NCI-H2227 treated with DMSO at 0.1 percent for 48 hours (cell line): ENCODE results near the gene INPP5B.
"Not testable (repeated sequence)": the region's sequence is repeated elsewhere in the genome, so short reads cannot be mapped to it uniquely, and the experiment has no call there.

ENCODE experiments used
- DNase-seq: peaks from one replicate; lab custom pipeline; 2025; lab: John Stamatoyannopoulos, UW

The INPP5B gene

GRCh38 chr1:37948166-37948565 is 1.3 kb upstream of the INPP5B start:
- DNase-seq, result no peak

GRCh38 chr1:37947364-37947763 is 511 bp upstream of the INPP5B start:
- DNase-seq, result no peak

- DNase-seq, result no peak
Measured at GRCh38 chr1:37945743-37946702, 830 bp downstream of the INPP5B start.

- DNase-seq, result no peak
Measured at GRCh38 chr1:37945251-37945650, 1.6 kb downstream of the INPP5B start.

GRCh38 chr1:37944816-37945215 is 2.0 kb downstream of the INPP5B start:
- DNase-seq, result no peak

GRCh38 chr1:37944086-37944763 is 2.6 kb downstream of the INPP5B start:
- no peak for DNase-seq

DNA sequence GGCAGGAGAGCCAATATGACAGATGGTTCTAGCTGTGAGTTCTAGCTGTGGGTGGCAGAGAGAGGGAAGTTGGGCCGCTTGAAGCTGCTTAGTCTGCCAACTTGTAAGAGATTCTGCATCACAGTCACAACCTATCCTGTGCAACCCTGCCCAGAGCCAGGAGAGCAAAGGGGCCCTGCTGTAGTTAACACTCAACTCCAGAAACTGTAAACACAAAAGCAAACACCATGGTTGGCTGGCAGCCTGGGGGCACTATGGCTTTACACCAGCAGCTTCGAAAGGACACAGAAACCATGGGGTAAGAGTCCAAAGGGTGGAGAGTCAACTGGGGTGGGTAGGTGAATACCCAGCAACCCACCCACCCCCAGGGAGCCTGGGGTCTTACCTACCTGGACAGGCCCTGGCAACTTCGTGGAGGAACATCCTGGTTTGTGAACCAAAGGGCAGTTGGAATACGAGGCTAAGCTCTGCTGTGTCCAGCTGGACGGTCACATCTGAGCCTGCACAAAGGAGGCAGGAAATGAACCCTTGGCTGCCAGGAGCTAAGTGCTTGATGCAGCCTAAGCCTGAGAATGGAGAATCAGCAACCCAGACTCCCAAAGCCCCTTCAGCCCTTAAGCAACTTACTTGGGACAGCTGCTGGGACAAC is 6.4 kb downstream of the INPP5B start:
- DNase-seq, result no peak

- DNase-seq, result not testable (repeated sequence)
Measured at GRCh38 chr1:37936760-37937159, 10.1 kb downstream of the INPP5B start.

DNA sequence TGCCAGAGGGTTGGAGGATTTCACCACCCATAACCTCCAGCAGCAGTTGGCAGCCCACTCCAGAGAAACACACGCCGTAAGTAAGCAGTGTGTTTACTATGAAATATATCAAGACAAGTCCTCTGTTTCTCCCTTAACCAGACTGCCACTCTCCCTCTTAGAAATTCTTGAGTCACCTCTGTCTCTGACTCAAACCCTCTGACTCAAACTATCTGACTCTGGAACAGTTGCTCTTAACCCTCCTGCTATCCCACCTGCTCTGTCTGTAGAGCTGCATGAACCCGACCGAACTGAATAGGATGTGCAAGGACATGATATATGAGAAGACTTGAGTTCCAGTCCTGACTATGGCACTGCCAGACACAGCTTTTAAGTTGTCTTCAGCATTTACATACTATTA is 14.1 kb downstream of the INPP5B start:
- no peak for DNase-seq

DNA sequence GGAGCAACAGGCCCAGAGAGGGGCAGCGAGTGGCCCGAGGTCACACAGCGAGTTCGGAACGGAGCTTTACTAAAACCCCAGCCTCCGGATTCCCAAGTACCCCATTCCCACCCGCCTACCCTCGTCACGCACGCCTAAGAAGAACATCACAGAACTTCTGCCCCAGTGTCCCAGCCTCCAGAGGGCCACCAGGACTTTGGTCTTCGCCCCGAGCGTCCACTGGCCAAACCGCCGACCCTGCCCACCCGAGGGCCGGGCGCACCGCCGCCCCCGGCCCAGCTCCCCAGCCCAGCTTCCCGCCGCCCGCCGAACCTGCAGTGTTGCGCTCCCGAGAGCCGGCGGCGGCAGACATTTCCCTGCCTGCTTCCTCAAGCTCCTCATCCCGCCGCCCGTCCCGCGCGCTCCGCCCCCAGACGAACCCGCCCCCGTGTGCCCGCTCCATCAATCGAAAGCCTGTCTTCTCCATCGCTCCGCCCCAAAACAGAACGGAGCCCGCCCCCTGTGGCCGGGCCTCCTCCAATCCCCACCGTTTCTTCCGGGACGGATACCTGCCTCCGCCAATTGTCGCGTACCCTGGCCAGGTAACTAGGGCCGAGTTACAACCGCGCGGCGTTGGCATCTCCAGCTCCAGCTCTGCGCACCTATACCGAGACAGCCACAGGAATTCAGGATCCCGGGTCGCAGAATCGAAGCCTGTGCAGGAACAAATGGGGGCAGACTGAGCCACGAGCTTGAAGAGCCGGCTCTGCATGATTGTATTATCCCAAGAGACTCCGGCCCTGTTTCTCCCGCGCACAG is 15.3 kb downstream of the INPP5B start:
- peak; percentile 98 for DNase-seq

DNA sequence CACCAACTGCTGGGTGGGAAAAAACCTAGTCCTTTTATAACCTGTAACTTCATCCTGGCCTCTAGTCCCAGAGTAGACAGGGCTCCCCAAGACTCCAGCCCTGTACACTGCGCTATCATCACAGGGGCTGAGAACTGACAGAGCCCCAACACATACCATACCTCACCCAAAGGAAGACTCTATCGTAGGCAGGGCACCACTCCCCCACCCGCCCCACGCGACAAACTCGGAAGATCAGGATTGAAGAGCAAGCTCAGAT is 15.8 kb downstream of the INPP5B start:
- DNase-seq, result no peak

- no peak for DNase-seq
Measured at GRCh38 chr1:37930246-37931101, 16.4 kb downstream of the INPP5B start.

- DNase-seq, result no peak
Measured at GRCh38 chr1:37926038-37926924, 20.6 kb downstream of the INPP5B start.

- DNase-seq, result no peak
Measured at GRCh38 chr1:37925316-37925715, 21.5 kb downstream of the INPP5B start.

- no peak for DNase-seq
Measured at GRCh38 chr1:37923551-37923889, 23.3 kb downstream of the INPP5B start.

GRCh38 chr1:37922767-37923550 is 23.9 kb downstream of the INPP5B start:
- no peak for DNase-seq

- no peak for DNase-seq
Measured at GRCh38 chr1:37919277-37919676, 27.6 kb downstream of the INPP5B start.

DNA sequence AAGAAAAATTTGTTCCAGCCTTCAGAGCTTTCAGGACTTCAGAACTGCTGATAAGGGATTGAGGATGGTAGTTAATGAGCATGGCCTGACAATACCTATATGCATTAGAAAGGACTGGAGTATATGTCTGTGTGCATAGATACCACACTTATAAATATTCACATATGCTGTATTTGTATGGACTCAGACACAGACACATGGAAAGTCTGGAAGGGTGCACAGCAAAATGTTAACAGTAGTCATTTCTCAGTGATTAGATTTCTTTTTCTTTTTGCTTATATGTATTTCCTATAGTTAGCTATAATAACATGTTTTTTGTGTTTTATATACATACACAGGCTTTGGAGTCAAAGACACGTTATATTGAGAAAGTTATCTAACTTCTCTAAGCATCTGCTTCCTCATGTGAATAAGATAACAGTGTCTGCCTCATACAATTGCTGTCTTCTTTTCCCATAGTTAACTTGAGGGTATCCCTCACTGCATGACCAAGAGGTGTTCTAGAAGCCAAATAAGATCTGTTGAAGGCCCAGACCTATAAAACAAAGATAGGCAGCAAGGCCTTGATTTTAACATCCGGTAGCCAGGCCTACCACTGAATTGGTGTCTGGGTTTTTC is 31.3 kb downstream of the INPP5B start:
- no peak for DNase-seq
